HepG2 (cell line): ENCODE measurements around the gene KCNK17. TPM values are rescaled to one million over a fixed set of nuclear protein-coding genes. Genes with fewer than 3 reads are reported as not detected.

Experiments
- ATAC-seq: fragments of 200-7000 bp; cut with Tn5 transposase; 3 replicates; pipeline ENCODE4 v1.9.1; 2020; ENCODE audit warnings: mild to moderate bottlenecking, moderate library complexity
- BruUV-seq: library from RNA; stranded (reverse); fragments of 400-500 nt; replicated peaks from 2 replicates; lab custom pipeline; 2021; lab: Mats Ljungman, UMichigan
- CTCF ChIA-PET: fragments of 300-600 bp; formaldehyde crosslinking; extraction: SDS; loops from one replicate; lab custom pipeline; 2021; ENCODE audit warnings: low total read pairs, inconsistent platforms, low intra/inter-chr PET ratio; lab: Yijun Ruan, JAX
- POLR2A ChIA-PET: fragments of 350-600 bp; sonication (Branson Sonifier 250); formaldehyde crosslinking; loops from one replicate; lab custom pipeline; 2020; ENCODE audit warnings: antibody characterized with exemption, inconsistent platforms; lab: Yijun Ruan, JAX
- DNase-seq: peaks from one replicate; pipeline ENCODE4 v3.0.0-alpha.2; 2015; ENCODE audit warnings: low spot score
- FAIRE-seq: peaks from 3 replicates; lab custom pipeline; 2011; peaks lifted over from hg19 to GRCh38; lab: Jason Lieb, UNC
- H2AFZ ChIP-seq: one replicate; pipeline ENCODE4 v1.6.1; 2011; ENCODE audit warnings: low read length, inconsistent platforms
- H3K27ac ChIP-seq: fragments of 300-600 bp; 3 replicates; pipeline ENCODE4 v1.8.0; 2011; ENCODE audit warnings: mixed run types, mild to moderate bottlenecking, mixed read lengths, low read length, inconsistent platforms; ENCODE audit not compliant: insufficient read depth; ENCODE audit errors: extremely low read length
- H3K27me3 ChIP-seq, 2 experiments: fragments of 200-600 bp in 1 of 2; 2 replicates in 1 of 2; 3 replicates in 1 of 2; pipeline versions ENCODE4 v1.6.0 to v1.8.0; 2011; ENCODE audit warnings: low read length in 2 of 2, mild to moderate bottlenecking in 2 of 2, moderate library complexity in 2 of 2, inconsistent platforms in 1 of 2; ENCODE audit not compliant: insufficient read depth in 2 of 2, control insufficient read depth in 1 of 2
- H3K36me3 ChIP-seq, 2 experiments: fragments of 200-600 bp in 1 of 2; replicated peaks in 1 of 2; 2 replicates in 1 of 2; 3 replicates in 1 of 2; pipeline versions ENCODE4 v1.5.1 to v1.8.0; 2011; ENCODE audit warnings: low read length in 2 of 2, inconsistent platforms in 1 of 2; ENCODE audit not compliant: insufficient read depth in 2 of 2, control insufficient read depth in 1 of 2
- H3K4me1 ChIP-seq: 2 replicates; pipeline ENCODE4 v1.5.1; 2012; ENCODE audit warnings: low read length, inconsistent platforms; ENCODE audit not compliant: insufficient read depth
- H3K4me2 ChIP-seq: 2 replicates; pipeline ENCODE4 v1.6.0; 2011; ENCODE audit warnings: low read depth, low read length, inconsistent platforms
- H3K4me3 ChIP-seq, 3 experiments: fragments of 200-600 bp in 1 of 3; sonication (generic), shearing (Covaris generic) in 1 of 3; replicated peaks in 1 of 3; 2 replicates each; pipeline ENCODE4 v1.5.1; 2011 to 2016; ENCODE audit warnings: low read length in 3 of 3, inconsistent platforms in 2 of 3, low read depth in 2 of 3, mild to moderate bottlenecking in 2 of 3, control low read depth in 1 of 3, mixed read lengths in 1 of 3; ENCODE audit not compliant: insufficient read depth in 1 of 3
- H3K79me2 ChIP-seq: one replicate; pipeline ENCODE4 v1.6.1; 2011; ENCODE audit warnings: low read length, inconsistent platforms; ENCODE audit not compliant: insufficient read depth
- H3K9ac ChIP-seq: 2 replicates; pipeline ENCODE4 v1.6.0; 2011; ENCODE audit warnings: mild to moderate bottlenecking, low read depth, low read length, inconsistent platforms; ENCODE audit not compliant: insufficient read depth
- H3K9me3 ChIP-seq: 2 replicates; pipeline ENCODE4 v1.5.1; 2012; ENCODE audit warnings: mild to moderate bottlenecking, low read length
- H4K20me1 ChIP-seq: 2 replicates; pipeline ENCODE4 v1.6.0; 2011; ENCODE audit warnings: inconsistent platforms, mild to moderate bottlenecking, low read length, moderate library complexity; ENCODE audit not compliant: insufficient read depth
- ETV5 ChIP-seq: IDR thresholded peaks from 2 replicates; pipeline ENCODE4 v1.6.1; 2018; ENCODE audit warnings: missing biosample characterization, missing genetic modification reagents, inconsistent platforms, borderline replicate concordance
- KLF16 ChIP-seq, 2 experiments: sonication (generic) in 1 of 2; formaldehyde crosslinking in 1 of 2; IDR thresholded peaks; 2 replicates each; pipeline versions ENCODE4 v1.6.1 to v1.8.0; 2016 to 2023; ENCODE audit warnings: missing genetic modification reagents in 2 of 2, missing compliant biosample characterization in 1 of 2
- TCF12 ChIP-seq, 2 experiments: fragments of 450-650 bp in 1 of 2; sonication (generic) in 1 of 2; formaldehyde crosslinking in 1 of 2; IDR thresholded peaks; 2 replicates each; pipeline versions ENCODE4 v1.6.1 to v1.8.0; 2017 to 2022; ENCODE audit warnings: antibody characterized with exemption in 1 of 2, mild to moderate bottlenecking in 1 of 2, missing genetic modification reagents in 1 of 2, moderate library complexity in 1 of 2
- ZNF567 ChIP-seq: sonication (generic); formaldehyde crosslinking; IDR thresholded peaks from 2 replicates; pipeline ENCODE4 v1.8.1; 2023; ENCODE audit warnings: mild to moderate bottlenecking, missing genetic modification reagents, borderline replicate concordance
- ZNF577 ChIP-seq: sonication (generic); formaldehyde crosslinking; IDR thresholded peaks from 2 replicates; pipeline ENCODE4 v1.4.0; 2020; ENCODE audit warnings: mild to moderate bottlenecking, low read depth, missing genetic modification reagents, borderline replicate concordance
- ZNF780A ChIP-seq: sonication (generic); formaldehyde crosslinking; IDR thresholded peaks from 2 replicates; pipeline ENCODE4 v1.8.0; 2022; ENCODE audit warnings: mild to moderate bottlenecking, missing genetic modification reagents, moderate library complexity
- ZNF792 ChIP-seq: IDR thresholded peaks from 2 replicates; pipeline ENCODE4 v1.6.1; 2016
- WGBS: methylation state at CpG from one replicate; pipeline ENCODE4 v1.1.6; 2017; ENCODE audit warnings: low lambda C conversion rate; 5-methylcytosine and 5-hydroxymethylcytosine counted together
- in situ Hi-C: cut with HindIII; loops from 2 replicates; pipeline ENCODE4 v1.10.0; 2017; ENCODE audit warnings: low pct_unique_long_range_greater_than_20kb; ENCODE audit not compliant: extremely low pct_ligation_motif_present
- intact Hi-C: fragments of 100-400 bp; cut with micrococcal nuclease; formaldehyde crosslinking; loops from one replicate; pipeline ENCODE4 v1.10.0; 2022; ENCODE audit not compliant: unreplicated experiment
- polyA plus RNA-seq, 8 experiments: library from polyadenylated mRNA; depleted of rRNA in 3 of 8; stranded (reverse) in 7 of 8; unstranded in 1 of 8; fragments of >200 nt; fragmentation: Illumina TruSeq in 4 of 8; extraction: Trizol in 4 of 8; gene quantifications; 2 replicates each; pipeline versions ENCODE4 v1.2.1 to v1.2.3, GENCODE V29; 2011 to 2016; ENCODE audit warnings: low read depth in 4 of 8, missing spikeins in 1 of 8, mixed read lengths in 1 of 8; ENCODE audit not compliant: insufficient read depth in 1 of 8
- total RNA-seq, 5 experiments: library from RNA; depleted of rRNA; stranded (reverse); fragments of >200 nt; fragmentation: Illumina TruSeq; extraction: Trizol; gene quantifications; 2 replicates each; pipeline ENCODE4 v1.2.3, GENCODE V29; 2016; ENCODE audit warnings: low read depth in 1 of 5
- TF ChIP-seq, protein P1 (sequence below): IDR thresholded peaks from 2 replicates; pipeline ENCODE4 v1.6.1; 2012; ENCODE audit warnings: low read depth, low read length, improper control_type of control experiment

Gene KCNK17
- total and polyA plus RNA-seq, 2 of the 13 experiments (the other 11 are each of a cell fraction or from before 2014, with no cell fraction given) = not detected

DNA sequence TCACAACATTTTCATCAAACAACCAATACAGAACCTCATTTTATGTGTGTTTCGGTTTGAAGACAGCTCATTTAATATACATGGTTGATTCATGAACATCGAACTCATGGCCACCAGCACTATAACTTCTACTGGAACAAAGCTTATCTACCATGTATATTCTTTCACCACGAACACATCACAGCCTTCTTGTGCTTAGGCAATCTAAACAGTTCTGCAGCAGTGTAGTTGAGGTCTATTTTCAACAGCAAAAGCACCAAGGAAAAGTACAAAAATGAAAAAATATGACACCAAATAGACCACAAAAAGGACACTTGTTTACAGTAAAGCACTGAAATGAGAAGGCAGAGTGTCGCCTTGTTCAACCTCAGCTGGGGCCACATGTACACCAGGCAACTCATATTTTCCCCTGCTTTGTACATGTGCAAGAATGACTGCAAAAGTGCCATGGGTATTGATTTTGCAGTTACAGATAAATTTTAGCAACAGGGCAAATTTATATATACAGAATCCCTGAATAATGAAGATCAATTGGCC lies 59.2 kb downstream of the KCNK17 start:
- Histone ChIP-seq H3K4me1 (no peaks in the 10 kb centered on the region), H3K79me2 (no peaks in the 10 kb centered on the region), H3K4me2 (no peak overlapping the region), H3K9me3 (no peaks in the 10 kb centered on the region), H3K27ac (no peak overlapping the region), H3K27me3 (no peaks in the 10 kb centered on the region), H2AFZ (no peak overlapping the region), H3K4me3 (no peak overlapping the region), H3K9ac (no peak overlapping the region), H3K36me3 (no peaks in the 10 kb centered on the region), H4K20me1 (no peaks in the 10 kb centered on the region)
- DNase-seq = no peak
- intact Hi-C loops = no loop called here
- FAIRE-seq = no peak
- ChIA-PET CTCF (no interaction called here), POLR2A (no interaction called here)
- WGBS = 28% methylated on average over 4 of the region's 4 CpGs
- no TSS peak for BruUV-seq
- no peak for ATAC-seq
- TF ChIP-seq ZNF780A (CRISPR knock-in tag) (no peak), ETV5 (CRISPR knock-in tag) (no peak), TCF12 (IDR thresholded peaks at IDR 0.05) (no peak), TCF12 (CRISPR knock-in tag; IDR thresholded peaks at IDR 0.05) (no peak), ZNF567 (CRISPR knock-in tag) (no peak), ZNF577 (CRISPR knock-in tag) (no peak), ZNF792 (CRISPR knock-in tag) (no peak), KLF16 (CRISPR knock-in tag; IDR thresholded peaks at IDR 0.05) (no peak)
- TF ChIP-seq, protein P1, sequence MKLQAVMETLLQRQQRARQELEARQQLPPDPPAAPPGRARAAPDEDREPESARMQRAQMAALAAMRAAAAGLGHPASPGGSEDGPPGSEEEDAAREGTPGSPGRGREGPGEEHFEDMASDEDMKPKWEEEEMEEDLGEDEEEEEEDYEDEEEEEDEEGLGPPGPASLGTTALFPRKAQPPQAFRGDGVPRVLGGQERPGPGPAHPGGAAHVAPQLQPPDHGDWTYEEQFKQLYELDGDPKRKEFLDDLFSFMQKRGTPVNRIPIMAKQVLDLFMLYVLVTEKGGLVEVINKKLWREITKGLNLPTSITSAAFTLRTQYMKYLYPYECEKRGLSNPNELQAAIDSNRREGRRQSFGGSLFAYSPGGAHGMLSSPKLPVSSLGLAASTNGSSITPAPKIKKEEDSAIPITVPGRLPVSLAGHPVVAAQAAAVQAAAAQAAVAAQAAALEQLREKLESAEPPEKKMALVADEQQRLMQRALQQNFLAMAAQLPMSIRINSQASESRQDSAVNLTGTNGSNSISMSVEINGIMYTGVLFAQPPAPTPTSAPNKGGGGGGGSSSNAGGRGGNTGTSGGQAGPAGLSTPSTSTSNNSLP = no peak
- in situ Hi-C loops = no loop called here
